ENCODE results near the gene BTBD9. TPM values are rescaled to one million over a fixed set of nuclear protein-coding genes. Genes with fewer than 3 reads are reported as not detected.

BTBD9 gene
- total RNA-seq, 1 donor: 25.3 TPM

DNA sequence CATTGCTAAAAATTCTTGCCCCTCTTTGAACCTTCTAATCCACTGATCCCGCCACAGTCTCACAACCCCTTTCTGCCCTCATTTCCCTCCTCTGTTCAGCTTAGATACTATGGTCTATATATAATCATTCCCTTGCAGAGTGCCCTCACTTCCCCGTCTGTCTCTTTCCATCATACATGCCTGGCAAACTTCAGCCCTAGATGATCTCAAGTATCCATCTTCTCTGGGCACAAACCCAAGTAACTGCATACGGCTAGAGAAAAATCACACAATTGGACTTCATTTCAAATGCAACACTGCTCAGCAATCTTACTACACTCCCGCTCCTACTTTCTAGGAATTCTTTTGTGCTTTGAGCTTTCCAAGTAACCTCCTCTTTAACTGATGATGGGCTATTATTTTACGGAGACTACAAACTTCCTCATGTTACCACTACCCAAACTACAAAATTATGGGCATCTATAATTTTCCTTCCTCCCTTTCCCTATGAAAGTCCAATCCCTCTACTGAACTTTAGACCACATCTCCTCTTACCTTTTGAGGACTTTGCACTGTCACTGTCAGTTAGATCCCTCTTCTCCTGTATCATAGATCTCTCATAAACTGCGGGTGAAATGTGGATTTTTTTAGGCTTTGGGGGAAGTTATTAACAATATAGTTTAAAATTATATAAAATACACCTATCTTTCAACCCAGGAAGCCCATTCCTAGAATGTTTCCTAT, 135.6 kb downstream of the BTBD9 start:
- Histone ChIP-seq H3K4me2 (ENCODE audit: insufficient read depth, low read length) (no peak overlapping the region), H4K20me1 (ENCODE audit: insufficient read depth, low read length) (peaks cover 20% of the 10 kb centered on the region), H3K27me3 (ENCODE audit: insufficient read depth, low read length) (no peaks in the 10 kb centered on the region), H3K36me3 (ENCODE audit: insufficient read depth, low read length) (no peaks in the 10 kb centered on the region), H3K4me3 (ENCODE audit: insufficient read depth, low read length) (no peak overlapping the region), H3K27ac (ENCODE audit: low read depth, low read length) (no peak overlapping the region), H2AFZ (ENCODE audit: low read length) (no peak overlapping the region), H3K79me2 (ENCODE audit: insufficient read depth, low read length) (no peaks in the 10 kb centered on the region), H3K4me1 (ENCODE audit: insufficient read depth, low read length) (peaks cover 5% of the 10 kb centered on the region), H3K9me3 (ENCODE audit: low read depth, low read length) (no peaks in the 10 kb centered on the region)
- no peak for DNase-seq (ENCODE audit: insufficient read length, low spot score, missing footprints)
- TF ChIP-seq CTCF (IDR thresholded peaks at IDR 0.05; ENCODE audit: extremely low read depth, low read depth, low read length): no peak

DNA sequence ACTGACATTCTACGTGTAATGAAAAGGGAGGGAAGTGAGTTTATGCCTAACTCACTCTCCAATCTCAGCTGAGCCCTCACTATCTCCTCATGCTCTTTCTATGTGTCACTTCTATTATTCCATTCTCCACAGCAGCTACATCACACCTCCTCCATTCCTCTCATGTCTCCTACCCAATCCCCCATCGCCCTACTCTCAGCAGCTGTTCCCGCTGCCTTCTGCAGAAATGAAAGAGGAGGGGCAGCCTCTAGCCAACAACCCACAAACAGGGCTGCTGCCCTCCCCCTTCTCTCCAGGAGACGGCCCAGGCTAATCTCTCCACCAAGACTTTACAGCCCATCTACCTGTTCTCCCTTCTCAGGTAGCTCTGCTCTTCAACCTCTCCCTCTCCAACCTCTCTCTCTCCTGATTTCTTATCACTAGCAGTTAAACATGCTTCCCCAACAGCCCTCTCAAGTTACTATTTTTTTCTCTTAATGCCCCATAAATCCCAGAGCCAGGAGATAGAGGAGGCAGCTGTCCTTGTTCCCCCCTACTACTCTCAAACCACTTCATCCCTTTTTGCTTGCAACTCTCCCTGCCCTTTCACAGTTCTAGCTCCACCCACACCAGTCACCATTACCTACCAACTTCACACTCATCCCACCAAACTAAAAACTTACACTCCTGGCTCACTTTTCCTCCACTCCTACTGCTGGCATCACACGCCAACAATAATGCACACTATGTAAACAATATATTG, 136.5 kb downstream of the BTBD9 start:
- H3K79me2 ChIP-seq (ENCODE audit: insufficient read depth, low read length): no peaks in the 10 kb centered on the region
- no peaks in the 10 kb centered on the region for H3K36me3 ChIP-seq (ENCODE audit: insufficient read depth, low read length)
- H3K27ac ChIP-seq (ENCODE audit: low read depth, low read length): no peak overlapping the region
- H3K4me3 ChIP-seq (ENCODE audit: insufficient read depth, low read length): no peak overlapping the region
- TF ChIP-seq CTCF (IDR thresholded peaks at IDR 0.05; ENCODE audit: extremely low read depth, low read depth, low read length): no peak
- no peaks in the 10 kb centered on the region for H3K27me3 ChIP-seq (ENCODE audit: insufficient read depth, low read length)
- no peak overlapping the region for H3K4me2 ChIP-seq (ENCODE audit: insufficient read depth, low read length)
- H4K20me1 ChIP-seq (ENCODE audit: insufficient read depth, low read length): peaks cover 16% of the 10 kb centered on the region
- H3K4me1 ChIP-seq (ENCODE audit: insufficient read depth, low read length): no peaks in the 10 kb centered on the region
- no peak overlapping the region for H2AFZ ChIP-seq (ENCODE audit: low read length)
- DNase-seq (ENCODE audit: insufficient read length, low spot score, missing footprints): no peak
- H3K9me3 ChIP-seq (ENCODE audit: low read depth, low read length): no peaks in the 10 kb centered on the region

- no peak for DNase-seq (ENCODE audit: insufficient read length, low spot score, missing footprints)
- Histone ChIP-seq H3K4me2 (ENCODE audit: insufficient read depth, low read length) (no peak overlapping the region), H3K4me3 (ENCODE audit: insufficient read depth, low read length) (no peak overlapping the region), H3K27ac (ENCODE audit: low read depth, low read length) (no peak overlapping the region), H3K79me2 (ENCODE audit: insufficient read depth, low read length) (no peaks in the 10 kb centered on the region), H2AFZ (ENCODE audit: low read length) (no peak overlapping the region), H3K27me3 (ENCODE audit: insufficient read depth, low read length) (no peaks in the 10 kb centered on the region), H3K4me1 (ENCODE audit: insufficient read depth, low read length) (no peaks in the 10 kb centered on the region), H3K9me3 (ENCODE audit: low read depth, low read length) (no peaks in the 10 kb centered on the region), H3K36me3 (ENCODE audit: insufficient read depth, low read length) (no peaks in the 10 kb centered on the region), H4K20me1 (ENCODE audit: insufficient read depth, low read length) (peaks cover 16% of the 10 kb centered on the region)
- TF ChIP-seq CTCF (IDR thresholded peaks at IDR 0.05; ENCODE audit: extremely low read depth, low read depth, low read length): no peak
These were observed 137.3 kb downstream of the BTBD9 start for GRCh38 chr6:38502423-38502822.

- Histone ChIP-seq H3K4me1 (ENCODE audit: insufficient read depth, low read length) (no peaks in the 10 kb centered on the region), H2AFZ (ENCODE audit: low read length) (no peak overlapping the region), H3K79me2 (ENCODE audit: insufficient read depth, low read length) (no peaks in the 10 kb centered on the region), H3K9me3 (ENCODE audit: low read depth, low read length) (no peaks in the 10 kb centered on the region), H3K27ac (ENCODE audit: low read depth, low read length) (no peak overlapping the region), H3K4me3 (ENCODE audit: insufficient read depth, low read length) (no peak overlapping the region), H3K36me3 (ENCODE audit: insufficient read depth, low read length) (no peaks in the 10 kb centered on the region), H3K4me2 (ENCODE audit: insufficient read depth, low read length) (no peak overlapping the region), H3K27me3 (ENCODE audit: insufficient read depth, low read length) (no peaks in the 10 kb centered on the region), H4K20me1 (ENCODE audit: insufficient read depth, low read length) (peaks cover 16% of the 10 kb centered on the region)
- no peak for DNase-seq (ENCODE audit: insufficient read length, low spot score, missing footprints)
- TF ChIP-seq CTCF (IDR thresholded peaks at IDR 0.05; ENCODE audit: extremely low read depth, low read depth, low read length): no peak
These were observed 137.8 kb downstream of the BTBD9 start for GRCh38 chr6:38501931-38502330.

Data from osteoblast (primary cell).